Measurements from ENCODE around the gene SLIT3.

Gene SLIT3

GRCh38 chr5:169183576-169183975, 117.4 kb downstream of the SLIT3 start:
- DNase-seq (ENCODE audit: low read depth), result peak; percentile 94
- TF ChIP-seq CTCF (conservative IDR thresholded peaks at IDR 0.05; ENCODE audit: low read length), result no peak

GRCh38 chr5:169182797-169183196, 118.1 kb downstream of the SLIT3 start:
- no peak overlapping the region for H3K4me3 ChIP-seq (ENCODE audit: low read length)
- no peak for TF ChIP-seq CTCF (conservative IDR thresholded peaks at IDR 0.05; ENCODE audit: low read length)
- DNase-seq (ENCODE audit: low read depth), result peak; percentile 42

More at GRCh38 chr5:169183576-169183975, 117.4 kb downstream of the SLIT3 start:
- no peak overlapping the region for H3K4me3 ChIP-seq (ENCODE audit: low read length)

DNA sequence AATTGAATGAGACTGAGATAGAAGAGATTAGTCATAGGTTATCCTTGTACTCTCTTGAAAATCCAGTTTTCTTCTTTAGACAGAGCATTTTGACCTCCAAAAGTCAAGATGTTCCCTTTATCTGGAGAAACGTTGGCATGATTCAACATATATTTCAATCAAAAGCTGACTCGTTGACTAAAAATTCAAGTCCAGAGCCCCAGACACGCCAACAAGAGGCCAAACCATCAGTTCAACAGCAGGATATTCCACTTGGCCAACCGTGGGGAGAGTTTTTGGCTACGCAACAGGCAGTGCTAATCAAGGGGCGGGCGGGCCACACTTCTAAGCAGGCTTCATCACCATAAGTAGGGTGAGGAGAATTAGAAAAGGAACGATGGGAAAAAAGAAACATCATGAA, 119.1 kb downstream of the SLIT3 start:
- no peak overlapping the region for H3K4me3 ChIP-seq (ENCODE audit: low read length)
- DNase-seq (ENCODE audit: low read depth), result peak; percentile 54
- TF ChIP-seq CTCF (conservative IDR thresholded peaks at IDR 0.05; ENCODE audit: low read length), result no peak

DNA sequence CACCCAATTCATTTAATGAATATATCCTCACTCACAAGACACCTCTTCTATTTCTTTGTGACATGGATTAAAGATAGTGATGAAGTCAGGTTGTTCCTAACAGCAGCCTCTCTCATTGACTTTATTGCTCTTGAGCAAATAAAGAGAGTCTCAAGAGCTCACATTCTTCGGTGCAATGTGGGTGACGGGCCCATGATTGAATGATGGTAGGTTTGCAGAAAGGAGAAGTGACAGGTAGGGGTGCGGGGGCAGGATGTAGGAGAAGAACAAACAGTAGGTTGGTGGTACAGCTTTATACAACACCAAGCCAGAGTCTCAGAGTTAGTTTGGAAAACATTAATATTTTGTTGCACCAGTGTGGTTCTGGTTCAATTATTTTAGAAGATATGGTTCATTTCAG, 122.2 kb downstream of the SLIT3 start:
- no peak for DNase-seq (ENCODE audit: low read depth)
- H3K4me3 ChIP-seq (ENCODE audit: low read length), result no peak overlapping the region
- TF ChIP-seq CTCF (conservative IDR thresholded peaks at IDR 0.05; ENCODE audit: low read length), result no peak

DNA sequence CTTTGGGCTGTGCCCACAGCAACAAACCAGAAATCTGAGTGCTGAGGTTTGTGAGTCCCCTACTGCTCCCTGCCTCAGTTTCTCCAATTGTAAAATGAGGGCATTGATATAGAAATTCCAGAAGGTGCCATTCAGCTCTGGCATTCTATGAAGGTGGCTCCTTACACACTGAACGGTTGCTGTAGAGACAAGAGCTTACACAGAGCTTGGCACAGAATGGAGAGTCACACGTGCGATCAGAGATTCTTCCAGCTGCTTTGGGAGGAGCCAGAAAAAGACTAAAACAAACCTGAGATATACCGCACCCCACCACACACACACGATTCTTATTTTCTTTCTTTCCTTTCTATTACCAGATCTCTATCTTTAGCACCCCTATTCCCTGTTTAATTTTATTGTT, 122.7 kb downstream of the SLIT3 start:
- no peak for TF ChIP-seq CTCF (conservative IDR thresholded peaks at IDR 0.05; ENCODE audit: low read length)
- no peak overlapping the region for H3K4me3 ChIP-seq (ENCODE audit: low read length)
- no peak for DNase-seq (ENCODE audit: low read depth)

- no peak for DNase-seq (ENCODE audit: low read depth)
- TF ChIP-seq CTCF (conservative IDR thresholded peaks at IDR 0.05; ENCODE audit: low read length), result no peak
- no peak overlapping the region for H3K4me3 ChIP-seq (ENCODE audit: low read length)
Measured at GRCh38 chr5:169176709-169177694, 123.9 kb downstream of the SLIT3 start.

DNA sequence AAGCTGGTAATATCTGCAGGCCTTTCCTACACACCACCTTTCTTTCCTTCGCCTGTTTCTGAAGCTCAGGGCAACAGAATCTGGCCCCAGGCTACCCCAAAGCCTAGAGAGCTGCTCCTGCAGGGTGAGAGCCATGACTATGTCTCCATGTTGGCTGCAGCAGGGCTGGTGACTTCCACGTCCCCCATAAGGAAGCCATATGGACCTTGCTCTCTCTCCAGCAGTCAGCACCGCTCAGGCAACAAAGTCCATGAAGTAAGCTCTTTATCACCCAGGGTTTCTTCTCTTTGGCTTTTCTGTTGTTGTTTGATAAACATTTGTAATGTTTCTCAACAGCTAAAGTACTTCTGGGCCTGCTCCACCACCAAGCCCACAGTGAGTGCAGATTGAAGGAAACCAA, 125.2 kb downstream of the SLIT3 start:
- no peak for DNase-seq (ENCODE audit: low read depth)
- no peak for TF ChIP-seq CTCF (conservative IDR thresholded peaks at IDR 0.05; ENCODE audit: low read length)
- H3K4me3 ChIP-seq (ENCODE audit: low read length), result no peak overlapping the region
